Tibial artery (tissue), 4 donors: Measurements from ENCODE around the gene EPHB4.

Source experiments
- DNase-seq, 2 donors: peaks; one replicate each; pipeline ENCODE4 v3.0.0-alpha.2; 2019
- H3K27ac ChIP-seq, 2 donors: fragments of 200-600 bp; sonication (generic) in 1 of 2; 1 replicate in 1 of 2; 2 replicates in 1 of 2; pipeline ENCODE4 v1.5.1; 2018 to 2019; ENCODE audit warnings: mild to moderate bottlenecking in 1 of 2
- H3K27me3 ChIP-seq, 2 donors: fragments of 200-600 bp; sonication (generic) in 1 of 2; one replicate each; pipeline versions ENCODE4 v1.5.1 to v1.6.0; 2016 to 2019
- H3K36me3 ChIP-seq, 3 donors: fragments of 200-600 bp; sonication (generic) in 2 of 3; one replicate each; pipeline ENCODE4 v1.5.1; 2016 to 2019; ENCODE audit warnings: mild to moderate bottlenecking in 2 of 3
- H3K4me1 ChIP-seq, 4 donors: fragments of 200-600 bp; sonication (generic) in 2 of 4; 1 replicate in 3 of 4; 2 replicates in 1 of 4; pipeline ENCODE4 v1.5.1; 2016 to 2019
- H3K4me3 ChIP-seq, 2 donors: fragments of 200-600 bp; sonication (generic) in 1 of 2; 1 replicate in 1 of 2; 2 replicates in 1 of 2; pipeline ENCODE4 v1.5.1; 2018 to 2019; ENCODE audit warnings: mild to moderate bottlenecking in 2 of 2
- H3K9me3 ChIP-seq, 3 donors: fragments of 200-600 bp; sonication (generic) in 1 of 3; one replicate each; pipeline ENCODE4 v1.5.1; 2016 to 2019
- intact Hi-C: fragments of 100-400 bp; cut with DNase I; formaldehyde crosslinking; loops from one replicate; pipeline ENCODE4 v1.15.0; 2023; ENCODE audit warnings: low total_unique reads
- TF ChIP-seq, protein P1 (sequence below), 2 experiments: fragments of 200-600 bp in 1 of 2; fragments of 450-650 bp in 1 of 2; IDR thresholded peaks; one replicate each; pipeline ENCODE4 v1.5.1; 2017 to 2019; ENCODE audit warnings: antibody characterized with exemption in 2 of 2, mild to moderate bottlenecking in 1 of 2, moderate library complexity in 1 of 2

EPHB4 gene

DNA sequence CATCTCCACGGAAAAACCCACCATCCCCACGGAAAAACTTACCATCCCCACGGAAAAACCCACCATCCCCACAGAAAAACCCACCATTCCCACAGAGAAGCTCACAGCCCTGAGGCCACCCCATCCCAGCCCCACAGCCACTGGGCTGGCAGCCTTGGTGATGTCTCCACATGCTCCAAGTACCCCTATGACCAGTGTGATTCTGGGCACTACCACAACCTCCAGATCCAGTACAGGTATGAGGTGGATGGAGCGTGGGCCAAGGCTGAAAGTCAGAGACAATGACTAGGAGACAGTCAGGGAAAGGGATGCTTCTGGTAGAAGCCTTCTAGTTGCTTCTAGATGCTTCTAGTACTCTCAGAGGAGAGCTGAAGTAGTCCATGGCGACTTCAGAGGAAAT, 74.3 kb downstream of the EPHB4 start:
- no peak for DNase-seq
- Histone ChIP-seq H3K4me3 (no peak overlapping the region), H3K27me3 (peaks cover 0 to 41% of the 10 kb centered on the region in 2 donors), H3K4me1 (no peaks in the 10 kb centered on the region), H3K36me3 (no peaks in the 10 kb centered on the region), H3K9me3 (no peaks in the 10 kb centered on the region), H3K27ac (no peak overlapping the region)
- TF ChIP-seq, protein P1, sequence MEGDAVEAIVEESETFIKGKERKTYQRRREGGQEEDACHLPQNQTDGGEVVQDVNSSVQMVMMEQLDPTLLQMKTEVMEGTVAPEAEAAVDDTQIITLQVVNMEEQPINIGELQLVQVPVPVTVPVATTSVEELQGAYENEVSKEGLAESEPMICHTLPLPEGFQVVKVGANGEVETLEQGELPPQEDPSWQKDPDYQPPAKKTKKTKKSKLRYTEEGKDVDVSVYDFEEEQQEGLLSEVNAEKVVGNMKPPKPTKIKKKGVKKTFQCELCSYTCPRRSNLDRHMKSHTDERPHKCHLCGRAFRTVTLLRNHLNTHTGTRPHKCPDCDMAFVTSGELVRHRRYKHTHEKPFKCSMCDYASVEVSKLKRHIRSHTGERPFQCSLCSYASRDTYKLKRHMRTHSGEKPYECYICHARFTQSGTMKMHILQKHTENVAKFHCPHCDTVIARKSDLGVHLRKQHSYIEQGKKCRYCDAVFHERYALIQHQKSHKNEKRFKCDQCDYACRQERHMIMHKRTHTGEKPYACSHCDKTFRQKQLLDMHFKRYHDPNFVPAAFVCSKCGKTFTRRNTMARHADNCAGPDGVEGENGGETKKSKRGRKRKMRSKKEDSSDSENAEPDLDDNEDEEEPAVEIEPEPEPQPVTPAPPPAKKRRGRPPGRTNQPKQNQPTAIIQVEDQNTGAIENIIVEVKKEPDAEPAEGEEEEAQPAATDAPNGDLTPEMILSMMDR (IDR thresholded peaks at IDR 0.05) = no peak
- intact Hi-C loops = no loop called here
